Vagina (tissue), 2 donors: ENCODE data around the gene SLC37A1. TPM values are rescaled to one million over a fixed set of nuclear protein-coding genes. Genes with fewer than 3 reads are reported as not detected.

Experiments used
- DNase-seq, 2 donors: peaks; one replicate each; pipeline ENCODE4 v3.0.0-alpha.2; 2017; ENCODE audit errors: extremely low spot score in 2 of 2
- H3K27ac ChIP-seq: fragments of 200-600 bp; sonication (generic); one replicate; pipeline ENCODE4 v1.5.1; 2019
- H3K27me3 ChIP-seq: fragments of 200-600 bp; sonication (generic); one replicate; pipeline ENCODE4 v1.5.1; 2019
- H3K36me3 ChIP-seq, 2 donors: fragments of 200-600 bp; sonication (generic); one replicate each; pipeline ENCODE4 v1.5.1; 2017 to 2019
- H3K4me1 ChIP-seq: fragments of 200-600 bp; sonication (generic); one replicate; pipeline ENCODE4 v1.5.1; 2019
- H3K4me3 ChIP-seq, 2 donors: fragments of 200-600 bp; sonication (generic); 1 replicate in 1 of 2; 2 replicates in 1 of 2; pipeline ENCODE4 v1.5.1; 2016 to 2019
- H3K9me3 ChIP-seq: fragments of 200-600 bp; sonication (generic); one replicate; pipeline ENCODE4 v1.5.1; 2019
- CTCF ChIP-seq, 3 experiments: fragments of 450-650 bp in 2 of 3; fragments of 200-600 bp in 1 of 3; sonication (generic) in 1 of 3; IDR thresholded peaks; one replicate each; pipeline ENCODE4 v1.5.1; 2017 to 2019; ENCODE audit warnings: antibody characterized with exemption in 3 of 3, mild to moderate bottlenecking in 2 of 3, moderate library complexity in 2 of 3
- POLR2A ChIP-seq, 2 donors: fragments of 450-650 bp; IDR thresholded peaks; one replicate each; pipeline ENCODE4 v1.6.1; 2017; ENCODE audit warnings: antibody characterized with exemption in 2 of 2, mild to moderate bottlenecking in 2 of 2, moderate library complexity in 2 of 2
- POLR2AphosphoS5 ChIP-seq, 2 donors: sonication (generic); formaldehyde crosslinking; IDR thresholded peaks; one replicate each; pipeline ENCODE4 v1.9.0; 2017; ENCODE audit warnings: antibody characterized with exemption in 2 of 2, mild to moderate bottlenecking in 2 of 2, low read depth in 1 of 2; ENCODE audit not compliant: insufficient read depth in 1 of 2
- intact Hi-C: fragments of 100-400 bp; cut with DNase I; formaldehyde crosslinking; loops from one replicate; pipeline ENCODE4 v1.15.1; 2023
- total RNA-seq: library from RNA; depleted of rRNA; stranded (reverse); fragments of >200 nt; gene quantifications from one replicate; pipeline ENCODE4 v1.2.3, GENCODE V29; 2016

SLC37A1 gene
- total RNA-seq, 1 donor from 2014 or later, result 11.8 TPM

- Histone ChIP-seq H3K4me1 (no peaks in the 10 kb centered on the region), H3K27me3 (no peaks in the 10 kb centered on the region), H3K4me3 (no peak overlapping the region), H3K9me3 (no peaks in the 10 kb centered on the region), H3K27ac (no peak overlapping the region), H3K36me3 (peaks cover 0 to 5% of the 10 kb centered on the region in 2 donors)
- DNase-seq, result no peak
- TF ChIP-seq POLR2A (IDR thresholded peaks at IDR 0.05) (no peak), CTCF (IDR thresholded peaks at IDR 0.05) (no peak)
- intact Hi-C loops, result no loop called here
Observed at GRCh38 chr21:42576639-42577038, 63.0 kb downstream of the SLC37A1 start.

GRCh38 chr21:42578034-42578433, 64.4 kb downstream of the SLC37A1 start:
- no peak for DNase-seq
- no peak for TF ChIP-seq POLR2AphosphoS5 (IDR thresholded peaks at IDR 0.05; ENCODE audit: insufficient read depth in 1 of 2, low read depth in 1 of 2)
- no peak for TF ChIP-seq POLR2A (IDR thresholded peaks at IDR 0.05)
- TF ChIP-seq CTCF (IDR thresholded peaks at IDR 0.05), result no peak
- no peak overlapping the region for H3K27ac ChIP-seq
- H3K4me3 ChIP-seq, result no peak overlapping the region
- H3K27me3 ChIP-seq, result no peaks in the 10 kb centered on the region
- no peaks in the 10 kb centered on the region for H3K9me3 ChIP-seq
- intact Hi-C loops, result no loop called here
- H3K4me1 ChIP-seq, result no peaks in the 10 kb centered on the region
- no peaks in the 10 kb centered on the region for H3K36me3 ChIP-seq

DNA sequence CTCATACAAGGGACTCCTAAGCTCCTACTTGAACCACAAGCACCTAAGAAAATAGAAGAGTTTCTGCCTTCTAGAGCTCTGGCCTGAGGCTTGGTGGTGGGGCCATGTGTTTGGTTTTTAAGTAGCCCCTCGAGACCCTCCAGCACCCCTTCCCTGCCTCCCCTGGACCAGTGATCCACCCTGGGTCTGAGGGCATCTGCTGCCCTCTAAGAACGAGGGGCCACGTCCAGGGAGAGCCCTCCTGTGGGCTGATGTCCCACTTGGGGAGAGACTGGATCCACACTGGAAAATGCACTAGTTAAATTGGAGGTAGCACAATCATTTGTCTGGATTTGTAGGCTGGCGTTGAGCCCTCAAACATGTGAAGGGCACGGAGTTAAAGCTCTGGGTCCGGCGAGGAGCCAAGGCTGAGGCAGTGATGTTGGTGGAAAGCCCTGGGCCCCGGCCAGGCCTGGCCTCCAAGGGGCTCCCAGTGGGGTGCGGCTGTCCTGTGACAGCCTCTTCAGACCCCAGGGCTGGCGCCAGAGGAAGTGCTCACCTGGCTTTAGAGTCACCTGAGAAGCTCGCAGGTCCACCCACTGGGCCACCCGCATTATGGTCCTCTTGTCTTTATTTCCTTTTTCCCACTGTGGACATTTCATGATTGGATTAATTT, 65.2 kb downstream of the SLC37A1 start:
- no peak for DNase-seq
- Histone ChIP-seq H3K4me1 (no peaks in the 10 kb centered on the region), H3K36me3 (no peaks in the 10 kb centered on the region), H3K9me3 (no peaks in the 10 kb centered on the region), H3K27me3 (no peaks in the 10 kb centered on the region), H3K27ac (no peak overlapping the region), H3K4me3 (no peak overlapping the region)
- TF ChIP-seq CTCF (IDR thresholded peaks at IDR 0.05) (no peak), POLR2AphosphoS5 (IDR thresholded peaks at IDR 0.05; ENCODE audit: insufficient read depth in 1 of 2, low read depth in 1 of 2) (no peak), POLR2A (IDR thresholded peaks at IDR 0.05) (no peak)
- intact Hi-C loops, result no loop called here

DNA sequence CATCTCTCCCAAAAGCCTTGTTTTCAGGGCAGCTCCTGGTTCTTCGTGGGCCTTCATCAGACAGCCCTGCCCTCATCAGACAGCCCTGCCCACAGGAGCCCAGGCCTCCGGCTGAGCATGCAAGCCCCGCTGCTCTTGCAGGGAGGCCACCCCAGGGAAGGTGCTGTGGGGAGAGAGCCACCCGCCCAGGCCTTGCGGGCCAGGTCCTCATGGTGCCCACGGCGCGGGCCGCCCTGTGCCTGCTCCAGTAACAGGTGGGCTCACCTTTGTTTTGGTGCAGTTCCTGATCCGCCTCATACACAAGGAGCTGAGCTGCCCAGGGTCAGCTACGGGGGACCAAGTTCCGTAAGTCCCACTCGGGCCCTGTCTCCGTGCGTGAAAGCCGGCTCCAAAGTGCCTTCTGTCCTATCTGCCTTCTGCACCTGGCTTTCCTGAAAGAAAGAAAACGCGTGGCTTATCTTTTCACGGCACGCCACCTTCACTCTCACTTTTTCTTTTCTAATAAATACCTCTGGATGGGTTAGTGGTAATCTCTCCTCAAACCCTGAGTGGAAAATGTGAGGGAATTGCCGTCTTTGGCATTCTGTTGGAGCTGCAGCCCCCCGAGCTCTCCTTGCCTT, 65.9 kb downstream of the SLC37A1 start:
- no peak for TF ChIP-seq POLR2A (IDR thresholded peaks at IDR 0.05)
- no peak for TF ChIP-seq POLR2AphosphoS5 (IDR thresholded peaks at IDR 0.05; ENCODE audit: insufficient read depth in 1 of 2, low read depth in 1 of 2)
- TF ChIP-seq CTCF (IDR thresholded peaks at IDR 0.05), result no peak
- Histone ChIP-seq H3K27ac (no peak overlapping the region), H3K36me3 (no peaks in the 10 kb centered on the region), H3K27me3 (no peaks in the 10 kb centered on the region), H3K9me3 (no peaks in the 10 kb centered on the region), H3K4me3 (no peak overlapping the region), H3K4me1 (no peaks in the 10 kb centered on the region)
- no peak for DNase-seq
- intact Hi-C loops, result no loop called here

DNA sequence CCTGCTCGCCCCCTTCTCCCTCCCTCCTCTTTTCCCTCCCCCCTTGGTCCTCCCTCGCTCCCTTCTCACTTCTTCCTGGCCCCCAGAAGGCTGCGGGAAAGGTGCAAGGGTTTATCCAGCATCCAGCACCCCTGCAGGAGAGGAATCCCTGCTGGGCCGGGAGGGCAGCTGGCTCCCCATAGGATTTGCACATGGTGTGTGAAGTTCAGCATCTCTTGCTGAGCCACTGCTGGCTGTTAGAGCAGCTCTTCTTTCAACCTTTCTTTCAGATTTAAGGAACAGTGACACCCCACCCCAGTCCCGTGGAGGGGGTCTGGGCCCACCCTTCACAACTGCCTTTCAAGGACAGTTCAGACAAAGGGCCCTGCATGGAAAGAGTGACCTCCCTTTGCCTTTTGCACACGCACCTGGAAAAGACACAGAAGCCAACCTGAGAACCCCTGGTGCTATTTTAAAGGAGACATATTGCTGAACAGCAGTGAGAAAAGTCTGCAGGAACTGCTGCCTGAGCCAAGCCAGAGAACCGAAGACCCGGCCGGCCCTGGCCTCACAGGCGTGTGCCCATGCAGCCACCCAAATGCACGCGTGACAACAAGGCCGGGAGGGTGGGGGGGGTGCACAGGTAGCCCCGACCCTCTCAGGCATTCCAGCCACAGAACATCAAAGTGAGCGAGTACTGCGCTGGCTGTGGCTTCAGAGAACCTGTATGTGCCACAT, 66.6 kb downstream of the SLC37A1 start:
- intact Hi-C loops, result no loop called here
- no peak for DNase-seq
- no peaks in the 10 kb centered on the region for H3K4me1 ChIP-seq
- no peaks in the 10 kb centered on the region for H3K36me3 ChIP-seq
- H3K27ac ChIP-seq, result no peak overlapping the region
- no peak for TF ChIP-seq POLR2A (IDR thresholded peaks at IDR 0.05)
- no peak for TF ChIP-seq CTCF (IDR thresholded peaks at IDR 0.05)
- TF ChIP-seq POLR2AphosphoS5 (IDR thresholded peaks at IDR 0.05; ENCODE audit: insufficient read depth in 1 of 2, low read depth in 1 of 2), result no peak
- H3K9me3 ChIP-seq, result no peaks in the 10 kb centered on the region
- H3K27me3 ChIP-seq, result no peaks in the 10 kb centered on the region
- no peak overlapping the region for H3K4me3 ChIP-seq
